Small intestine (tissue), 7 donors: Measurements from ENCODE around the gene SCO2. TPM values are rescaled to one million over a fixed set of nuclear protein-coding genes. Genes with fewer than 3 reads are reported as not detected.

Source experiments
- DNase-seq, 2 donors: peaks; one replicate each; pipeline versions ENCODE4 v3.0.0 to v3.0.0-alpha.2; 2013
- FAIRE-seq: peaks from 2 replicates; lab custom pipeline; 2012; peaks lifted over from hg19 to GRCh38; lab: Jason Lieb, UNC
- H3K27ac ChIP-seq, 3 donors: one replicate each; pipeline ENCODE4 v1.5.1; 2013; ENCODE audit warnings: low read length in 2 of 3, mild to moderate bottlenecking in 2 of 3, control low read depth in 1 of 3, inconsistent platforms in 1 of 3, low read depth in 1 of 3, moderate library complexity in 1 of 3
- H3K27me3 ChIP-seq, 3 donors: one replicate each; pipeline ENCODE4 v1.6.1; 2013; ENCODE audit warnings: low read length in 3 of 3, inconsistent platforms in 1 of 3; ENCODE audit not compliant: control insufficient read depth in 3 of 3, insufficient read depth in 3 of 3
- H3K36me3 ChIP-seq, 3 donors: one replicate each; pipeline ENCODE4 v1.6.1; 2013; ENCODE audit warnings: low read length in 3 of 3, inconsistent platforms in 1 of 3, low read depth in 1 of 3, mild to moderate bottlenecking in 1 of 3, moderate library complexity in 1 of 3; ENCODE audit not compliant: control insufficient read depth in 3 of 3, insufficient read depth in 2 of 3
- H3K4me1 ChIP-seq, 3 donors: one replicate each; pipeline ENCODE4 v1.6.1; 2013; ENCODE audit warnings: low read length in 2 of 3, inconsistent platforms in 1 of 3, low read depth in 1 of 3, mild to moderate bottlenecking in 1 of 3, moderate library complexity in 1 of 3; ENCODE audit not compliant: control insufficient read depth in 3 of 3, insufficient read depth in 2 of 3
- H3K4me3 ChIP-seq, 3 donors: one replicate each; pipeline ENCODE4 v1.5.1; 2013; ENCODE audit warnings: low read length in 3 of 3, control low read depth in 1 of 3, inconsistent platforms in 1 of 3, low read depth in 1 of 3, mild to moderate bottlenecking in 1 of 3, moderate library complexity in 1 of 3
- H3K9me3 ChIP-seq, 2 donors: one replicate each; pipeline ENCODE4 v1.6.1; 2013; ENCODE audit warnings: low read depth in 1 of 2, low read length in 1 of 2; ENCODE audit not compliant: control insufficient read depth in 2 of 2, insufficient read depth in 1 of 2
- WGBS, 3 donors: extraction: QIAGEN DNeasy Blood & Tissue Kit; methylation state at CpG; one replicate each; pipeline ENCODE4 v1.1.7; 2013; 5-methylcytosine and 5-hydroxymethylcytosine counted together
- polyA plus RNA-seq, 4 donors: library from polyadenylated mRNA; stranded (reverse) in 3 of 4; unstranded in 1 of 4; fragments of 200-250 nt in 3 of 4; fragments of 120-200 nt in 1 of 4; gene quantifications; one replicate each; pipeline versions ENCODE4 v1.2.1 to v1.2.3, GENCODE V29; 2013
- donor health status: healthy with polysubstance abuse.
- donor health status: control.
- donor health status: control.
- donor health status: Bipolar disorder and iron deficiency.
- donor health status: healthy.

The SCO2 gene
- polyA plus RNA-seq, 4 donors, result 0.92 to 2.7 (median 2.3) TPM

DNA sequence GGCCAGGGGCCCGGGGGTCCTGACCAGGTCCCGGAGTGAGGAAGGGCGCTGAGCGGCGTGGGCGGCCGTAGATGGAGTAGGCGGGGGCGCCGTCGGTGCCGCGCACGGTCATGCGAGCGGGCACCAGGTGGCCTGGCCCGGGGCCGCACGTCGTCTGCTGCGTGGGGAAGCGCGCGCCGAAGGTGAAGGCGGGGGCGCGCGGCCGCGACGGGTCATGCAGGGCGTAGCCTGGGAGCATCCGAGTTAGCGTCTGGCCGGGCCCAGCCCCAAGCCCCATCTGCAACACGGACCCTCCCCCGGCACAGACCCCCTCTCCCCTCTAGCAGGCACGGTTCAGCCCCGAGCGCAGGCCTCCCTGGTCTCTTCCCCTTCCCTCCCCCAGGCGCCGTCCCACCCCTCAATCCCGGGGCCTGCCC lies 6.2 kb upstream of the SCO2 start:
- Histone ChIP-seq H3K27ac (peak overlapping the region; percentile 84 to 100 (median 95)), H3K9me3 (no peaks in the 10 kb centered on the region), H3K36me3 (peaks cover 0 to 3% (median 0%) of the 10 kb centered on the region in 3 donors), H3K4me3 (peak overlapping the region; percentile 45 to 76 (median 57)), H3K27me3 (peaks cover 0 to 37% (median 0%) of the 10 kb centered on the region in 3 donors), H3K4me1 (peaks cover 0 to 50% (median 6%) of the 10 kb centered on the region in 3 donors)
- FAIRE-seq (no peak), DNase-seq (peak; percentile 62 to 78)
- 1% methylated on average over 14 to 44 of the region's 44 CpGs for WGBS, 3 donors

DNA sequence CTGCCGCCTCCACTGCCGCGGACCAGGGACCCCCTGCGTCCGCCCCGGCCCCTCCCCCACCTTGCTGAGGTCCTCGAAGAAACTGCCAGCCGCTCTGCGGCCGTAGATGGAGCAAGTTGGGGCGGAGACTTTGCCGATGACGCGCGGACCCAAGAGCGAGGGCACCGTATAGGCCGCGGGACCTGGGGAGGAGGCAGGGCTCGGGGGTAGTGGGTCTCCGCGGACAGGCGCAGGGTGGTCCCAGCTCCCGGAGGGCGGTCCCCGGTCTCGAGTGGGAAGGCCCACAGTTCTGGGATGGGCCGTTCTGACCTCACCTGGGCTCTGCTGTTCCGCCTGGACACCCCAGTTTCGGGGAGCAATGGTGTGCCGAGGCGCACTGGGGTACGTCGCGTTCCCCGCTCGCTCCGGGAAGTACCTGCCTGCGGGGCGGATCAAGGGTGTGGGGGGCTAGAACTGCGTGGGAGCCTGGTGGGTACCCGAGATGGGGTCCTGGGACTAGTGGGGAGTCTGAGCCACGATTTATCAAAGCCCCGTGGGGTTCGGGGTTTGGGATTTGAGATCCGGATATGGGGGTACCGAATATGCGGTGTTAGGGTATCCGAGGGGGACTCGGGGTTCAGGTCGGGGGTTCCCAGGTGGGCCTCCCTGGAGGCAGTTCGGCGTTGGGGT lies 5.6 kb upstream of the SCO2 start:
- H3K27me3 ChIP-seq, result peaks cover 0 to 37% (median 0%) of the 10 kb centered on the region in 3 donors
- no peaks in the 10 kb centered on the region for H3K9me3 ChIP-seq
- peaks cover 0 to 3% (median 0%) of the 10 kb centered on the region in 3 donors for H3K36me3 ChIP-seq
- peak overlapping the region; percentile 45 to 76 (median 57) for H3K4me3 ChIP-seq
- FAIRE-seq (no peak), DNase-seq (peak; percentile 91 to 93)
- H3K27ac ChIP-seq, result peak overlapping the region; percentile 84 to 100 (median 95)
- peaks cover 0 to 52% (median 6%) of the 10 kb centered on the region in 3 donors for H3K4me1 ChIP-seq
- 1 to 2% (median 1%) methylated on average over 48 to 53 of the region's 53 CpGs for WGBS, 3 donors

DNA sequence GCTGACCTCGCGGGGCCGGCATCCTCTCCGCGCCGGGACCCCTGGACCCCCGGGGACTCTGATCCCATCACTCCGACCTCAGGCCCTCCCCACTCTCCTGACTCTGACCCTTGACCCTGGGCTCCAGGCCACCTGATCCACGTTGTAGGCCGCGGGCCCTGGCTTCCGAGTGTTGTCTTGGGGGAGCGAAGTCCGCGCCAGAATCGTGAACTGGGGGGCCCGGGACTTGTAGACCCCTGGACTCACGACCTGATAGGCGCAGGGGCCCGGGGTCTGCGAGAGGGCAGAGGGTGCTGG lies 5.1 kb upstream of the SCO2 start:
- H3K4me3 ChIP-seq, result peak overlapping the region; percentile 45 to 76 (median 57)
- H3K27ac ChIP-seq, result peak overlapping the region; percentile 84 to 100 (median 95)
- H3K36me3 ChIP-seq, result peaks cover 0 to 3% (median 0%) of the 10 kb centered on the region in 3 donors
- WGBS, 3 donors, result 0 to 2% (median 0%) methylated on average over 14 to 21 of the region's 21 CpGs
- DNase-seq (no peak), FAIRE-seq (no peak)
- H3K27me3 ChIP-seq, result peaks cover 0 to 37% (median 0%) of the 10 kb centered on the region in 3 donors
- H3K9me3 ChIP-seq, result no peaks in the 10 kb centered on the region
- peaks cover 0 to 52% (median 6%) of the 10 kb centered on the region in 3 donors for H3K4me1 ChIP-seq

DNA sequence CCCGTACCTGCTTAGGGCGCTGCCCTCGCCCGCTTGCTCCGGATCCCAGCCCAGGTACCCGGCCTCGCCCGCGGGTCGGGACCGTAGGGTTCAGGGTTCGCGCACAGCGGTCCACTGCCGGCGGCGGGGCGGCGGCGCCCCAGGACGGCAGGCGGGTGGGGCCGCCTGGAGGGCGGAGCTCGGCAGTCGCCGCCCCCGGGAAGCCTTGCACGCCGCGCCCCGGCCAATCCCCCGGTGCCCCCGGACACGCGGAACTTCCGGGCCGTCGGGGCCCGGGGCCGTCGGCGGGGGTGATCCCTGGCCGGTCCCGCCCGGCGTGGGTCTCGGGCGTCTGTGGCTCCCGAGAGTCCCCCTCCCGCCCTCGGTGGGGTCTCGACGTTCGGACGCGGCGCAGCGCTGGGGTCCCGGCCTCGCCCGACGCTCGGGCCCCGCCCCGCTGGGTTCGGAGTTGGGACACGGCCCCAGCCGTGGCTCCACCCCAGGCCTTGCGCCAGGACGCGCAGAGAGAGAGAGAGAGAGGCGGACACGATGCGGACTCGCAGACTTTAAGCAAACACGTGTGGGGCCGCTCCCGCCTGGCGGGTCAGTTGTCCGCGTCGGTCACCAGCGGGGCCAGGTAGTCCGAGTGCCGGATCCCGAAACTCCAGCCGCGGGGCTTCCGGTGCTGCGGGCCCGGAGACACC lies 4.6 kb upstream of the SCO2 start, which contains the start of gene TYMP:
Gene TYMP (minus strand): TSS at position 116 of the 683 bp plus-strand sequence. CDS start 303 bp downstream, outside the sequence.
- FAIRE-seq (no peak), DNase-seq (peak; percentile 91 to 92)
- peak within 1 kb of the TSS; percentile 45 to 76 (median 57) for H3K4me3 ChIP-seq
- peaks cover 0 to 52% (median 6%) of the 10 kb centered on the region in 3 donors for H3K4me1 ChIP-seq
- peak within 1 kb of the TSS; percentile 84 to 100 (median 95) for H3K27ac ChIP-seq
- H3K27me3 ChIP-seq, result peaks cover 0 to 37% (median 0%) of the 10 kb centered on the region in 3 donors
- H3K36me3 ChIP-seq, result peaks cover 0 to 3% (median 0%) of the 10 kb centered on the region in 3 donors
- H3K9me3 ChIP-seq, result no peaks in the 10 kb centered on the region
- WGBS, 3 donors, result 1% methylated on average over 59 to 92 of the region's 92 CpGs

DNA sequence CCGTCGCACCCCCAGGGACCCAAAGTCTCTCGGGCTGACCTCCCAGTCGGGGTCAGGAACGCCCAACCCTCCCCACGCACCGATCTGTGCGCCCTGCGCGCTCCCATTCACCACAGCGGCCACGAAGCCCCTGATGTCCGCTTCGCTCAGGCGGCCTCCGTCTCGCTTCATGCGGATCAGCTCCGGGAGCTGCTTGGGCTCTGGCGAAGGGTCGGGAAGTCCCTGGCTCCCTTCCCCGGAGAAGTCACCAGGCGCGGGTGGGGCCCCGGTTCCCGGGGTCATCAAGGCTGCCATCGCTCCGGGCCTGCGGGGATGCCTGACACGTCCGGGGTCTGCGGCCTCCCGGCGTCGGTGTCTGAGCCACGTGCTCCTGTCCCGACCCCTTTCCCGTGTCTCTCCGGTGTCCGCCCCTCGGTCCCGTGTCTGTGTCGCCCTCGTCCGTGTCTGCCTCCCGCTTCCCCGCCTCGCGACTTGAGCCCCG lies 4.1 kb upstream of the SCO2 start:
- H3K4me3 ChIP-seq, result peak overlapping the region; percentile 40 to 57 (median 47)
- peaks cover 0 to 37% (median 0%) of the 10 kb centered on the region in 3 donors for H3K27me3 ChIP-seq
- DNase-seq (no peak), FAIRE-seq (no peak)
- 15 to 21% (median 20%) methylated on average over 39 to 50 of the region's 50 CpGs for WGBS, 3 donors
- peak overlapping the region; percentile 76 to 100 (median 95) for H3K27ac ChIP-seq
- no peaks in the 10 kb centered on the region for H3K9me3 ChIP-seq
- peaks cover 0 to 53% (median 6%) of the 10 kb centered on the region in 3 donors for H3K4me1 ChIP-seq
- peaks cover 0 to 3% (median 0%) of the 10 kb centered on the region in 3 donors for H3K36me3 ChIP-seq

DNA sequence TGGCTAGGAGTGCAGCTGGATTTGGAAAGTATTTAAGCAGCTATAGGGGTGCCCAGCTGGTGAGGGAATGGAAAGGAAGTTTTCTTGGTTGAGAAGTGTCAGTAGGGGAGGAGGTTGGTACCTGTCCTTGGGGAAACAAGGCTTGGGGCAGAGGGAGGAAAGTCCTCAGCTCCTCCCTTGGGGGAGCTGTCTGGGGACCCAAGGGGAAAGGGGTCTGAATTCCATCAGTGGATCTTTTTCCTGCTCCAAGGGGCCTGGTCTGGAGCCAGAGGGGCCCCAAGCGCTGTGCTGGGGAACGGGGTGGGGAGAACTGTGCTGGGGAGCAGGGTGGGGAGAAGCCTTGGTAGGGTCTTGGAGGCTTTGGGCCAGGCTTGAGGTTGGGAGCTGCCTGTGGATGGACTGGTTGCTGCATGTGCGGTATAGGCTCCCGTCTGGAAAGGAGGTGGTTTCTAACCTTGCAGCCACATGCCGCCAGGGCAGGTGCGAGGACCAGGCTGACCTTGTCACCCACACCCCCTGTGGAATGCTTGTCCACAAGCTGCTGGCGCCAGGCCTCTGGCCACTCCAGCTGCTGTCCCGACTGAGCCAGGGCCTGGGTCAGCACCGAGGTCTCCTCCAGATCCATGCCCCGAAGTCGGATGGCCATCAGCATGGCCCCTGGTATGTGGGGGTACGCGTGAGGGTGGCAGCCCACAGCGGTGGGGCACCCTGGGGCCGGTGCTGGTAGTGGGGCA lies 3.5 kb upstream of the SCO2 start:
- DNase-seq (peak; percentile 21 to 39), FAIRE-seq (no peak)
- H3K27ac ChIP-seq, result peak overlapping the region; percentile 76 to 100 (median 95)
- H3K27me3 ChIP-seq, result peaks cover 0 to 34% (median 0%) of the 10 kb centered on the region in 3 donors
- H3K9me3 ChIP-seq, result no peaks in the 10 kb centered on the region
- H3K4me3 ChIP-seq, result peak overlapping the region; percentile 40 to 57 (median 47)
- H3K4me1 ChIP-seq, result peaks cover 0 to 53% (median 6%) of the 10 kb centered on the region in 3 donors
- H3K36me3 ChIP-seq, result peaks cover 0 to 8% (median 0%) of the 10 kb centered on the region in 3 donors
- 56 to 59% (median 59%) methylated on average over 13 to 15 of the region's 15 CpGs for WGBS, 3 donors

DNA sequence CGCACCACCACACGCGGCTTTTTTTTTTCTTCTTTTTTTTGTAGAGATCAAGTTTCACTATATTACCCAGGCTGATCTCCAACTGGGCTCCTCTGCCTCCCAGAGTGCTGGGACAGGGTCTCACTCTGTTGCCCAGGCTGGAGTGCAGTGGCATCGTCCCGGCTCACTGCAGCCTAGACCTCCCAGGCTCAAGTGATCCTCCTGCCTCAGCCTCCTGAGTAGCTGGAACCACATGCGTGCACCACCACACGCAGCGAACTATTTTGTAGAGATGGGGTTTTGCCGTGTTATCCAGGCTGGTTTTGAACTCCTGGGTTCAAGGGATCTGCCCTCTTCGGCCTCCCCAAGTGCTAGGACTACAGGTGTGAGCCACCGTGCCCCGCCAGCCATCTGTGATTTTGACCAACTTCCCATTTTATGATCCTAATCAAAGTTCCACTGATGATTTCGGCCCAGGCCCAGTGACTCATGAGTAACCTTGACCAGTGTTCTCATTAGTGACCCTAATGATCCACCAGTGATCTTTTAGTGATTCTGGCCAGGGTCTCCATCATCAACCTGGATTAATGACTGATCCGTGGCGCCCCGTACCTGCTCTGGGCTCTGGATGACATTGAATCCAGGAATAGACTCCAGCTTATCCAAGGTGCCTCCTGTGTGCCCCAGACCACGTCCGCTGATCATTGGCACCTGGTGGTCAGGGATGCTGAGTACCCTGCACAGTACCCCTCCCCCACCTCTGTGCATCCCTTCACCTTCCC lies 2.7 kb upstream of the SCO2 start:
- Histone ChIP-seq H3K4me3 (peak overlapping the region in 1 of 3 donors; percentile 57), H3K4me1 (peaks cover 0 to 53% (median 7%) of the 10 kb centered on the region in 3 donors), H3K27ac (peak overlapping the region in 2 of 3 donors; percentile 95 to 100), H3K36me3 (peaks cover 0 to 15% (median 0%) of the 10 kb centered on the region in 3 donors), H3K9me3 (no peaks in the 10 kb centered on the region), H3K27me3 (peaks cover 0 to 30% (median 0%) of the 10 kb centered on the region in 3 donors)
- DNase-seq (peak in 1 of 2 donors; percentile 42), FAIRE-seq (no peak)
- WGBS, 3 donors, result 69 to 85% (median 77%) methylated on average over 18 of the region's 18 CpGs
